OCI-LY1 (cell line): Measurements from ENCODE around the gene ADIRF.
"Not testable (repeated sequence)": the region's sequence is repeated elsewhere in the genome, so short reads cannot be mapped to it uniquely, and the experiment has no call there.

Source experiments
- H2AFZ ChIP-seq: fragments of 200-600 bp; sonication (generic), shearing (Covaris generic); 2 replicates; pipeline ENCODE4 v1.6.0; 2014; ENCODE audit warnings: antibody characterized with exemption, mild to moderate bottlenecking, low read length
- H3F3A ChIP-seq: fragments of 200-600 bp; sonication (generic), shearing (Covaris generic); 2 replicates; pipeline ENCODE4 v1.6.0; 2014; ENCODE audit warnings: mild to moderate bottlenecking, antibody characterized with exemption, low read length, moderate library complexity; ENCODE audit not compliant: insufficient read depth
- H3K27ac ChIP-seq: fragments of 200-600 bp; sonication (generic); 2 replicates; pipeline ENCODE4 v1.5.1; 2014; ENCODE audit warnings: low read length, mixed run types, mild to moderate bottlenecking, low read depth; ENCODE audit not compliant: poor library complexity, severe bottlenecking
- H3K27me3 ChIP-seq: fragments of 200-600 bp; sonication (generic); 2 replicates; pipeline ENCODE4 v1.6.0; 2014; ENCODE audit warnings: antibody characterized with exemption, mild to moderate bottlenecking, low read length, moderate library complexity; ENCODE audit not compliant: insufficient read depth
- H3K36me3 ChIP-seq: fragments of 200-600 bp; sonication (generic); 2 replicates; pipeline ENCODE4 v1.6.1; 2014; ENCODE audit warnings: mild to moderate bottlenecking, antibody characterized with exemption, low read length, moderate library complexity, mixed read lengths; ENCODE audit not compliant: insufficient read depth
- H3K4me1 ChIP-seq: fragments of 200-600 bp; sonication (generic); 2 replicates; pipeline ENCODE4 v1.5.1; 2014; ENCODE audit warnings: mild to moderate bottlenecking, low read length, moderate library complexity; ENCODE audit not compliant: insufficient read depth, severe bottlenecking
- H3K4me2 ChIP-seq: fragments of 200-600 bp; sonication (generic), shearing (Covaris generic); 2 replicates; pipeline ENCODE4 v1.6.1; 2014; ENCODE audit warnings: low read length
- H3K4me3 ChIP-seq: fragments of 200-600 bp; sonication (generic); 2 replicates; pipeline ENCODE4 v1.5.1; 2014; ENCODE audit warnings: low read length, low read depth, mild to moderate bottlenecking, mixed read lengths; ENCODE audit not compliant: poor library complexity, severe bottlenecking
- H3K79me2 ChIP-seq: fragments of 200-600 bp; shearing (Covaris generic); 2 replicates; pipeline ENCODE4 v1.6.1; 2016; ENCODE audit warnings: mixed run types, low read length, mixed read lengths; ENCODE audit not compliant: insufficient read depth
- H3K9ac ChIP-seq: fragments of 200-600 bp; sonication (generic), shearing (Covaris generic); 2 replicates; pipeline ENCODE4 v1.6.1; 2014; ENCODE audit warnings: mild to moderate bottlenecking, low read length, mixed read lengths
- H3K9me2 ChIP-seq: fragments of 200-600 bp; sonication (generic), shearing (Covaris generic); 2 replicates; pipeline ENCODE4 v1.6.1; 2014; ENCODE audit warnings: low read depth, mild to moderate bottlenecking, low read length, mixed read lengths
- H3K9me3 ChIP-seq: fragments of 200-600 bp; shearing (Covaris generic); 2 replicates; pipeline ENCODE4 v1.6.1; 2014; ENCODE audit warnings: low read length, mixed read lengths
- H4K20me1 ChIP-seq: fragments of 200-600 bp; sonication (generic), shearing (Covaris generic); 2 replicates; pipeline ENCODE4 v1.6.0; 2016; ENCODE audit warnings: mild to moderate bottlenecking, low read length; ENCODE audit not compliant: insufficient read depth
- CTCF ChIP-seq: fragments of 200-600 bp; sonication (generic), shearing (Covaris generic); IDR thresholded peaks from 2 replicates; pipeline ENCODE4 v1.5.1; 2017; ENCODE audit warnings: mild to moderate bottlenecking, antibody characterized with exemption, low read length, moderate library complexity, mixed read lengths
- EZH2 ChIP-seq: fragments of 200-600 bp; sonication (generic), shearing (Covaris generic); IDR thresholded peaks from 2 replicates; pipeline ENCODE4 v1.8.0; 2017; ENCODE audit warnings: borderline replicate concordance, mixed run types, mild to moderate bottlenecking, antibody characterized with exemption, low read length, moderate library complexity, mixed read lengths

Gene ADIRF

GRCh38 chr10:86944907-86945306 is 23.4 kb upstream of the ADIRF start:
- Histone ChIP-seq H3F3A (no peaks in the 10 kb centered on the region), H3K27me3 (0 out of 2 replicates have a peak, but pooled peaks cover 3% of the 10 kb centered on the region), H2AFZ (no peak overlapping the region), H3K9me2 (no peaks in the 10 kb centered on the region), H3K4me2 (no peak overlapping the region), H3K79me2 (no peaks in the 10 kb centered on the region), H3K9ac (no peak overlapping the region), H3K27ac (no peak overlapping the region), H3K9me3 (no peaks in the 10 kb centered on the region), H4K20me1 (no peaks in the 10 kb centered on the region), H3K4me3 (no peak overlapping the region), H3K4me1 (no peaks in the 10 kb centered on the region), H3K36me3 (no peaks in the 10 kb centered on the region)
- TF ChIP-seq CTCF, result no peak

GRCh38 chr10:86945361-86946212 is 22.7 kb upstream of the ADIRF start:
- peak; percentile 19; the same call in 1 of the 2 replicates for TF ChIP-seq CTCF
- TF ChIP-seq EZH2, result no peak
- H3K27ac ChIP-seq, result no peak overlapping the region
- H3K4me3 ChIP-seq, result no peak overlapping the region
- H3K9ac ChIP-seq, result no peak overlapping the region
- H3K4me2 ChIP-seq, result no peak overlapping the region
- no peaks in the 10 kb centered on the region for H3K36me3 ChIP-seq
- no peaks in the 10 kb centered on the region for H3K9me2 ChIP-seq
- no peaks in the 10 kb centered on the region for H4K20me1 ChIP-seq
- no peaks in the 10 kb centered on the region for H3K4me1 ChIP-seq
- H3K79me2 ChIP-seq, result no peaks in the 10 kb centered on the region
- H3K27me3 ChIP-seq, result 0 out of 2 replicates have a peak, but pooled peaks cover 3% of the 10 kb centered on the region
- no peak overlapping the region for H2AFZ ChIP-seq
- no peaks in the 10 kb centered on the region for H3K9me3 ChIP-seq
- H3F3A ChIP-seq, result no peaks in the 10 kb centered on the region

- Histone ChIP-seq H3K36me3 (no peaks in the 10 kb centered on the region), H3K4me2 (no peak overlapping the region), H3K4me1 (no peaks in the 10 kb centered on the region), H3K4me3 (no peak overlapping the region), H3K9me3 (no peaks in the 10 kb centered on the region), H4K20me1 (no peaks in the 10 kb centered on the region), H3K27me3 (0 out of 2 replicates have a peak, but pooled peaks cover 3% of the 10 kb centered on the region), H3K9ac (no peak overlapping the region), H3F3A (no peaks in the 10 kb centered on the region), H2AFZ (no peak overlapping the region), H3K79me2 (no peaks in the 10 kb centered on the region), H3K27ac (no peak overlapping the region), H3K9me2 (no peaks in the 10 kb centered on the region)
- no peak for TF ChIP-seq CTCF
- TF ChIP-seq EZH2, result no peak
Observed at GRCh38 chr10:86946213-86947155, 21.8 kb upstream of the ADIRF start.

GRCh38 chr10:86947806-86948205 is 20.5 kb upstream of the ADIRF start:
- not testable (repeated sequence) for H3K27me3 ChIP-seq

More at GRCh38 chr10:86947806-86948205, 20.5 kb upstream of the ADIRF start:
- H3K27ac ChIP-seq, H4K20me1 ChIP-seq, H3K4me3 ChIP-seq, H3K4me1 ChIP-seq, H3F3A ChIP-seq, H3K4me2 ChIP-seq, H3K9me3 ChIP-seq, H2AFZ ChIP-seq, H3K36me3 ChIP-seq, H3K9me2 ChIP-seq, H3K79me2 ChIP-seq, H3K9ac ChIP-seq: not testable (repeated sequence)
